Stimulated activated effector memory CD8-positive, alpha-beta T cell treated with anti-CD3 and anti-CD28 coated beads, Interleukin-12 subunit alpha, Interleukin-12 subunit beta, amount 100 ng/mL, for 72 hours (primary cell): ENCODE measurements around the gene NQO1.

Source experiments
- ATAC-seq: fragments of 150-1000 bp; cut with Tn5 transposase; 2 replicates; pipeline ENCODE4 v1.10.0; 2021
- DNase-seq, 2 donors: peaks; one replicate each; pipeline ENCODE4 v3.0.0; 2021 to 2022; ENCODE audit warnings: low spot score in 2 of 2
- H3K27ac Mint-ChIP-seq: one replicate; pipeline ENCODE4 v1.8.0; 2022; ENCODE audit warnings: mild to moderate bottlenecking, mixed read lengths
- H3K36me3 Mint-ChIP-seq: one replicate; pipeline ENCODE4 v1.8.0; 2022; ENCODE audit warnings: mild to moderate bottlenecking, mixed read lengths
- H3K4me1 Mint-ChIP-seq: one replicate; pipeline ENCODE4 v1.8.0; 2022; ENCODE audit warnings: mixed read lengths
- H3K4me3 Mint-ChIP-seq: one replicate; pipeline ENCODE4 v1.8.0; 2022; ENCODE audit warnings: mild to moderate bottlenecking, mixed read lengths
- H3K9me3 Mint-ChIP-seq: one replicate; pipeline ENCODE4 v1.8.0; 2022; ENCODE audit warnings: mixed read lengths

The NQO1 gene

GRCh38 chr16:69724414-69724873, 1.9 kb downstream of the NQO1 start:
- no peak overlapping the region for H3K27ac Mint-ChIP-seq
- no peak overlapping the region for H3K4me3 Mint-ChIP-seq

GRCh38 chr16:69721441-69721957, 4.9 kb downstream of the NQO1 start:
- Mint-ChIP-seq H3K4me1 (peaks cover 9% of the 10 kb centered on the region), H3K27ac (no peak overlapping the region), H3K9me3 (no peaks in the 10 kb centered on the region), H3K36me3 (peaks cover 16% of the 10 kb centered on the region), H3K4me3 (no peak overlapping the region)
- DNase-seq (no peak), ATAC-seq (no peak)

More at GRCh38 chr16:69724414-69724873, 1.9 kb downstream of the NQO1 start:
- ATAC-seq (no peak), DNase-seq (no peak)
- Mint-ChIP-seq H3K9me3 (no peaks in the 10 kb centered on the region), H3K4me1 (peaks cover 25% of the 10 kb centered on the region), H3K36me3 (peaks cover 12% of the 10 kb centered on the region)

GRCh38 chr16:69720822-69721430, 5.4 kb downstream of the NQO1 start:
- peaks cover 14% of the 10 kb centered on the region for H3K36me3 Mint-ChIP-seq
- ATAC-seq = no peak
- DNase-seq = no peak
- H3K9me3 Mint-ChIP-seq = no peaks in the 10 kb centered on the region
- H3K27ac Mint-ChIP-seq = no peak overlapping the region
- H3K4me3 Mint-ChIP-seq = no peak overlapping the region
- H3K4me1 Mint-ChIP-seq = peaks cover 3% of the 10 kb centered on the region

GRCh38 chr16:69718111-69718764, 8.1 kb downstream of the NQO1 start:
- Mint-ChIP-seq H3K4me1 (no peaks in the 10 kb centered on the region), H3K9me3 (no peaks in the 10 kb centered on the region), H3K36me3 (peaks cover 32% of the 10 kb centered on the region), H3K4me3 (no peak overlapping the region), H3K27ac (no peak overlapping the region)
- ATAC-seq (no peak), DNase-seq (no peak)

GRCh38 chr16:69717066-69717465, 9.3 kb downstream of the NQO1 start:
- H3K4me1 Mint-ChIP-seq = no peaks in the 10 kb centered on the region
- DNase-seq = no peak
- H3K9me3 Mint-ChIP-seq = no peaks in the 10 kb centered on the region
- no peak for ATAC-seq
- H3K27ac Mint-ChIP-seq = no peak overlapping the region
- H3K36me3 Mint-ChIP-seq = peaks cover 44% of the 10 kb centered on the region
- H3K4me3 Mint-ChIP-seq = no peak overlapping the region

GRCh38 chr16:69712914-69713581, 13.3 kb downstream of the NQO1 start:
- Mint-ChIP-seq H3K4me1 (no peaks in the 10 kb centered on the region), H3K9me3 (no peaks in the 10 kb centered on the region), H3K4me3 (no peak overlapping the region), H3K27ac (no peak overlapping the region), H3K36me3 (peaks cover 80% of the 10 kb centered on the region)
- DNase-seq (peak in 1 of 2 donors; percentile 42), ATAC-seq (no peak)

GRCh38 chr16:69712277-69712676, 14.1 kb downstream of the NQO1 start:
- no peaks in the 10 kb centered on the region for H3K4me1 Mint-ChIP-seq
- DNase-seq (no peak), ATAC-seq (peak; percentile 55)
- H3K36me3 Mint-ChIP-seq = peaks cover 84% of the 10 kb centered on the region
- H3K27ac Mint-ChIP-seq = no peak overlapping the region
- H3K9me3 Mint-ChIP-seq = no peaks in the 10 kb centered on the region
- no peak overlapping the region for H3K4me3 Mint-ChIP-seq

GRCh38 chr16:69711115-69711740, 15.1 kb downstream of the NQO1 start:
- no peak for ATAC-seq
- no peak overlapping the region for H3K4me3 Mint-ChIP-seq
- no peak overlapping the region for H3K27ac Mint-ChIP-seq
- H3K36me3 Mint-ChIP-seq = peaks cover 84% of the 10 kb centered on the region
- DNase-seq = no peak
- H3K4me1 Mint-ChIP-seq = no peaks in the 10 kb centered on the region
- H3K9me3 Mint-ChIP-seq = no peaks in the 10 kb centered on the region

- Mint-ChIP-seq H3K27ac (no peak overlapping the region), H3K4me1 (no peaks in the 10 kb centered on the region), H3K36me3 (peaks cover 94% of the 10 kb centered on the region), H3K4me3 (no peak overlapping the region), H3K9me3 (no peaks in the 10 kb centered on the region)
- ATAC-seq (peak; percentile 21), DNase-seq (no peak)
Observed at GRCh38 chr16:69709456-69710084, 16.8 kb downstream of the NQO1 start.

- no peak overlapping the region for H3K4me3 Mint-ChIP-seq
- DNase-seq = peak in 1 of 2 donors; percentile 48
- H3K9me3 Mint-ChIP-seq = no peaks in the 10 kb centered on the region
- H3K4me1 Mint-ChIP-seq = no peaks in the 10 kb centered on the region
- peaks cover 94% of the 10 kb centered on the region for H3K36me3 Mint-ChIP-seq
- peak overlapping the region; percentile 17 for H3K27ac Mint-ChIP-seq
- ATAC-seq = no peak
Observed at GRCh38 chr16:69707920-69708683, 18.3 kb downstream of the NQO1 start.

- Mint-ChIP-seq H3K36me3 (peaks cover 92% of the 10 kb centered on the region), H3K4me1 (no peaks in the 10 kb centered on the region), H3K9me3 (no peaks in the 10 kb centered on the region), H3K4me3 (no peak overlapping the region), H3K27ac (no peak overlapping the region)
- DNase-seq = no peak
- no peak for ATAC-seq
Observed at GRCh38 chr16:69706975-69707340, 19.4 kb downstream of the NQO1 start.

- peaks cover 92% of the 10 kb centered on the region for H3K36me3 Mint-ChIP-seq
- no peaks in the 10 kb centered on the region for H3K9me3 Mint-ChIP-seq
- no peaks in the 10 kb centered on the region for H3K4me1 Mint-ChIP-seq
- H3K4me3 Mint-ChIP-seq = no peak overlapping the region
- H3K27ac Mint-ChIP-seq = no peak overlapping the region
- DNase-seq (no peak), ATAC-seq (no peak)
Observed at GRCh38 chr16:69706256-69706974, 19.9 kb downstream of the NQO1 start.

GRCh38 chr16:69703638-69704037, 22.7 kb downstream of the NQO1 start:
- DNase-seq (no peak), ATAC-seq (no peak)
- Mint-ChIP-seq H3K27ac (no peak overlapping the region), H3K4me3 (no peak overlapping the region), H3K36me3 (peaks cover 96% of the 10 kb centered on the region), H3K9me3 (no peaks in the 10 kb centered on the region), H3K4me1 (no peaks in the 10 kb centered on the region)

- no peak for ATAC-seq
- no peak overlapping the region for H3K27ac Mint-ChIP-seq
- no peak for DNase-seq
- no peaks in the 10 kb centered on the region for H3K4me1 Mint-ChIP-seq
- H3K4me3 Mint-ChIP-seq = no peak overlapping the region
- H3K9me3 Mint-ChIP-seq = no peaks in the 10 kb centered on the region
- peaks cover 96% of the 10 kb centered on the region for H3K36me3 Mint-ChIP-seq
Observed at GRCh38 chr16:69701866-69702265, 24.5 kb downstream of the NQO1 start.
